HG03159 (cell line): ENCODE measurements around the gene MAF.

Experiments
- ATAC-seq: cut with Tn5 transposase; IDR thresholded peaks from one replicate; pipeline ENCODE4 v1.9.1; 2021; ENCODE audit warnings: mild to moderate bottlenecking, moderate library complexity; ENCODE audit not compliant: unreplicated experiment

The MAF gene

DNA sequence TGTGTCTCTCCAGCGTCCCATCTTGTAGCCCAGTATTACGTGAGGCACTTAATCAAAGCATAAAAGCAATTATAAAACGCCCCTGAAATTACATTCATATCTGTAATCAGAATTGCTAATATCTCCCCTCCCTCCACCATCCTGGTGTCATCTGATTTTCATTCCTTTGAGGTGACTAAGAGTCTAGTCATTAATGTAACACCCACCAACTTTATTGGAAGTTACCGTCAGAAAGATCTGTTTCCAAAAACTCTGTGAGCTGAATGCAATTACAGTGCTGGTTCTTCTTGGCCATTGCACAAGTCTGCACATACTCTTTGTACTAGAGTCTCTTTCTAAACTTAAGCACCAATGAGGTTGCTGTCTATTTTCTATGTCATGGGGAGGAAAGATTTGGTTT, 12.5 kb upstream of the MAF start:
- ATAC-seq: no peak

DNA sequence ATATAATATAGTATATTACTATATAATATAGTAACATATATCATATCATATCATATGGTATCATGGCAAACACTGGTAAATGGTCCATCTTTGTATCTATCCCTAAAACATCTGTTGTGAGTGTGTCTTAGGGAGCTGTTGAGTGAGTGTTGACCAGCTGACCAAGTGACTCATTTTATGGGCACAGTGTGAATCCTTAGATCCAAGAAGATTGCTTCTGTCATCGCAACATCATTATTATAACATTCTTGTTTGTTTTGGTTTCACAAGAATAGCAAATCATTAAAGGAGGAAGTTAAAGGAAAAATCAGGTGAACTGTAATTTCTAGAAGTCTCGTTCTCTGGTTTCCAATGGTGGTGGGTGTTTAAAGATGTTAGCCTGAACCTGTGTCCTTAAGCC, 11.7 kb upstream of the MAF start:
- no peak for ATAC-seq

DNA sequence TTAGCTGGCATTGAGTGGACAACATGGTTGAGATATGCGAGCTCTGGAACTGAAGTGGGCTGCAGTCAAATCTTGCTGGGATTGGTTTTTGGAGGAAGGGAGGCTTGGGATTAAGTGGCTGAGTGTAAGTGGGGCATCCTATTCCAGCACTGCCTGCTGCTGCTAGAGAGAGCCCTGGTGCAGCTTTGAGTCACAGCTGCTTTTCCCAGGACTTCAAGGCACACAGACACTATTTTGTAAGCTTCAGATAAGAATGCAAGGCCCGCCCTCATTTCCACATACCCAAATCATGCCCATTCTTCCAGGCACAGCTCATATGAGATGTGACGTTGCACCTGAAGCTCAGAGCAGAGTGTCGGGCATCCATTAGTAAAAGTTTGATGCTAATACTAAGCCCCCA, 10.2 kb upstream of the MAF start:
- ATAC-seq: no peak

DNA sequence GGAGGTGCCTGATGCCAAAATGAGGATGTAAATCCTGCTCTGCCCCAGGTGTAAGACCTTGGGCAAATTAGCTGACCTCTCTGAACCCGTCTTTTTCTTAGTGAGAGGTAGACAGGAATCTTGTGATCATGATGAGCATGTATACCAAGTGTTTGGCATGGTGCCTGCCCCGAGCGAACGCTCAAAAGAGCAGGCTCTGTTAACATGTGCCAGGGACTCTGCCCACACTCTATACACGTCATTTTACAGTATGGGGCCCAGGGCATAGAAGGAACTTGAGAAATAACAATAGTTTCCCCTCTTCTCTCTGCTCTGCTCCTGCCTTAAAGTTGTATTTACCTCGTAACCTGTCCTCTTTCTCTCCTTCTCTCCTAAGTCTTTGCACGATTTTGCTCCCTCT, 9.3 kb upstream of the MAF start:
- ATAC-seq: no peak

DNA sequence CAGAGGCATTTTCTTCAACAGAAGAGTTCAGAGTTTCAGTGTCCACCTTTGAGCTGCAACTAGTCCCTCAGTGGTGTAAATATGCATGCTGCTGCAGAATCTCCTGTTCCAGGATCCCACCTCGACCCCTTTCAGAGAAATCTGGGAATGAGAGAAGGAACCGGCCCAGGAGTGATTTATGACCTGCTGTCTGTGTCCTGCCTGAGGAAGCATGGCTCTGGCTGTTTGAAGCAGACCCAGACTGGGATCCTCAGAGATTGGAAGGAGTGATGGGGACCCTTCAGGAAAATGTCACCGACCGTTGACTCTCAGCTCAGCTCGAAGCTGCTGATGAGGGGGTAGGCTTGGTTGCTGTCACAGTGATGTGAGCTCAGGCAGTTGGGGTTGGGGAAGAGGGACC, 8.4 kb upstream of the MAF start:
- ATAC-seq: no peak

DNA sequence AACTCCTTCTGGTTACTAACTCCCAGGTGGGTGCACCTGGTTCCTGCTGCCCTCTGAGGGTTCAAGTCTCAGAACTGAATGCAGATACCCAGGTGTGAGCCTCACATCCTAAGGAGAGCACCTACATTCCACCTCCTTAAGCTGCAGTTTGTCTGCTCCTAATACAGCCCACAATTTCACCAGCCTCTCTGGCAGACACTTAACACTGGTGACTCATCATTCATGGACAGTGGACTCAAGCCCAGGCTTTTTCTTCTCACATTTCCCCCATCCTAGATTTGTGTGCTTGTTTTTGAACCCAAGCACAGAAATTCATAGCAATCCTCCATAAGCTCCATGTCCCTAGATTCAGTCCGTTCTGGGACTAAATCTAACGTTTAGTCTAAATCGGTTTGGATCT, 7.0 kb upstream of the MAF start:
- no peak for ATAC-seq

DNA sequence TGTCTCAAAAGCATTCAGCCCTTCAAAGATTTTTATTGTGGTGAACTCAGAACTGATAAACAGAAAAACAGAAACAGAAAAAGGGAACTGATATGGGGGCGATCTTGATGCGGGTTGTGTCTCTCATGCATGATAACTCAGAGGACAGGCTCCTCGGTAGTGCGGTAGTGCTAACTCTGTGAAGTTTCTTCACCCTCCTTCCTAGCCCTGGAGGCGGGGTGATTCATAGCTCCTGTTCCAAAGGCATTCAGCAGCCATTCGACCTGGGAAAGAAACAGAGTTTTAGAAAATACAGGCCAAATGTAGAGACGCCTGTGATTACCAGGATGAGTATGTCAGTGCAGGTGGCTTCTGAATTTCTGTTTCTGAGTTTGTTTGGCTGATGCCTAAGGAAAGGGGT, 5.5 kb upstream of the MAF start:
- peak; percentile 83 for ATAC-seq

DNA sequence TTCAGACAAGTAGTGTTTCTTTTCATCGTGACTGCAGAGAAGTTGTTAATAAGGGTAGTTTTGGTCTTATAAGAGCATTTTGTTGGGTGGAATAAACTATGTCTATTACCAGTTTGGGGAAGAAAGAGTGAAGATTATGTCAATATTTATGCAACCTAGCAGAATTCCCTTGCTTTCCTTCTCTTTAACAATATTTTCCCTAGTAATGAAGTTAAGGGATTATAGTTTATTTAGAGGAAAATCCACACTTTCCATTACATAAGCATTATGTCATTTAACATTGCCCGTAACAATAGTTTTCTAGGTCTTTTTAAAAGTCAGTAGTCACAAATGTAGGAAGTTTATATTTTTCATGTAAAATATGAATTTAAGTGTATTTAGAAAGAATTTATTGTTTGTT, 2.5 kb upstream of the MAF start:
- ATAC-seq: no peak

DNA sequence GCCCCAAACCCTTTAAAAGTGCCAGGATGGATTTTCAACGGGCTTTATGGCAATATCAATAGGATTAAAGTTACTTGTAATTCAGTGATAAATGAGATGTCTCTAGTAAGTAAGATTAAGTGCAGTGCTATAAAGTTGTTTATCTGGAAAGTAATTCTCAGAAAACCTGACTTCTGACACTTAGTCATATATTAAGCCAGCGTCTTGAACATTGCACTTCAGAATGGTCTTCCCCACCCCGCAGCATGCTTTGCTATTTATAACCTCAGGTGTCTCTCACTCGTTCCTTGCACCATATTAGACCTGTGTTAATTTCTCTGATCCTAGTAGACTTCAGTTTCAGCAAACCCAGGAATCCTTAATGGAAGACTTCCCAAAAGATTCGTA, 2.1 kb upstream of the MAF start:
- no peak for ATAC-seq

DNA sequence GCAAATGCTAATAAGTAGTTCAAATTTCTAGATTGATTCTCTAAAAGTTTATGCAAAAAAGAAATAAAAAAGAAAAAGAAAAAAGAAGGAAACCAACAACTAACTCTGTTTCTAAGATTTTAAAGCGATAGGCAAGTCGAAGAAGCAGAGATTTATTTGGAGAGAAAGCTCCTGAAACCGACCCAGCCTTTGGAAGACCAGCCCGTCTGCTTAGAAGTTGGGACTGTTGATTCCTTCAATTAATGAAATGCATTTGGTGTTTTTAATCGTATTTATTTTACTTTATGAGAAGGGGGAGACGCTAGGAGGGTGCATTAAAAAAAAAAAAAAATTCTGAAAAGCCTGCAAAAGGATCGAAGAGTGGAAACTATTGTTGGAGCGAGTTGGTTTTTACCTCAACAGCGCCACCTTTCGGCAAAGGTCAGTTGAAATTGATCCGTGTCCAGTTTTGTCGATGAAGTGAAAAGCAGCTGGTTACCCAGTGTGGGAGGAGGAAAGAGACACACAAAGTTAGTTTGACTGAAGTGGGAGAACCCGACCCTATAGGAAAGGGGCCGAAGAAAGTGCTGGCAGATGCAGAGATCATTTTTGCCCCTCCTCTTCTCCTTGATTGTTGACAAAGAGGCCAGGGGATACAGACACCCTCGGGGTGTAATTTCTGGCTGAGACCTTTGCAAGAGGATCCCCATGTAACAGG, 1.5 kb upstream of the MAF start:
- no peak for ATAC-seq

DNA sequence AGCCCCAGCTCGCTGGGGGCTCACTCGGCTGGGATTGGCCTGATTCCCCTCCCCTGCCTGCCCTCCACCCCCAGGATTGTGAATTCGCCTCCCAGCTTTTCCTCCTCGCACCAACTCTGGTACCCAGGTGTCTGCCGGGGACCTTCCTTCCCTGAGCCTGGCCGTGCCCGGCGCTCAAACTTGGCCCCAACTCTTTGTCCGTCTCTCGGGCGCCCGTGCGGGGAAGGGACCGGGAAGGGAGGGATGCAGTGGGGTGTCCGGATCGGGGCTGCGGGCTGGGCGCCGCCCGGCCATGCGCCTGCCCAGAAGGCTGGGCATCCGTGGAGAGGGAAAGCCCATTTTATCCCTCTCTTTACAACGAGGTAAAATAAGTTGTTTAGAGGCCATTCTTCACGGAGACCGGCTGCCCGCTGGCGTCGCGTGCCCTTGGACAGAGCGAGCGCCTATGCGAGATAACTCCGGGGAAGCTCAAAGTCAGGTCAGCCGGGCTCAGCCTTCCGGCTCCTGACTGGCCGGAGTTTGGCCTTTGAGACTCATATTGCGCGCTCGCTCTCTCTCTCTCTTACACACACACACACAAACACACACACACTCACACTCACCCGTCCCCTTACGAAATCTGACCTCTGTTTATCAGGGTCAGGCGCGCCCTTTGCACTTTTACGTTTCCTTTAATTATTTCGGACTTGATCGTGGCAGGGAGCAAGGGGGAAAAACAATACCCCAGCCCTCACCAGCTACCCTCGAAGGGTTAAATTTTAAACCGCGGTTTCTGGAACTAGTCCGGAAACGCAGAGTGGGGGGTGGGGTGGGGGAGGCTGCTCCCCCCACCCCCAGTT, 774 bp upstream of the MAF start:
- ATAC-seq: no peak

DNA sequence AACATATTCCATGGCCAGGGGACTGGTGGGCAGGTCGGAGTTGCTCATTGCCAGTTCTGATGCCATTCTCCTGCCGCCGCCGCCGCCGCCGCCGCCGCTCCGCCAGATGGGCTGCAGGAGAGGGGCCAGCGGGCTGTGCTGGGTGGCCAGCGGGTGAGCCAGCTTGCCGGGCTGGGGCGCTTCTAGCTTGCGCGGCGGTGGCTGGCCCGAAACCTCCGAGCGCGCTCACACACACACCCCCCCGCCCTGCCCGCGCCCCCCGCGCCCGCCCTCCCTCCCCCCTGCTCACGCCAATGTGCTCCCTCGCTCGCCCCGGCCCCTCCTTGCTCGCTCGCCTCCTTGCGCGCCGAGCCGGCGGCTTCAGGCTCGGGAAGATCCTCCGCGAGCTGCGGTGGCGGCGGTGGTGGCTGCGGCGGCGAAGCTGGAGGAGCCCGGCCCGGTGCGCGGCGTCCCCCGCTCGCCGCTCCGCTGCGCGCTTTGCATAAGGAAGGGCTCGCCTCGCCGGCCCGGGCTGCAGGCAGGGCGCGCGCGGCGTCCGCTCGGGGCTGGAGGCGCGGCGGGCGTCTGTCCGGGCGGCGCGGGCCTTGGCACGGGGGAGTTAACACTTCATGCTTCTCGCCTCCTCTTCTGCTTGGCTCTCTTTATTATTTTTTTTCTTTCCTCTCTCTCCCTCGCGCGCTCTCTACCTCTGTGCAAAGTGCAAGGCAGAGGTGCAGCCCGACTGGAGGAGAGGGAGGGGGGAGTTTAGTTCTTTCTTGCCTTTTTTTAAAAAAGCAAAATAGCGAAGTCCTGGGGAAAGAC, 500 bp downstream of the MAF start:
- no peak for ATAC-seq

DNA sequence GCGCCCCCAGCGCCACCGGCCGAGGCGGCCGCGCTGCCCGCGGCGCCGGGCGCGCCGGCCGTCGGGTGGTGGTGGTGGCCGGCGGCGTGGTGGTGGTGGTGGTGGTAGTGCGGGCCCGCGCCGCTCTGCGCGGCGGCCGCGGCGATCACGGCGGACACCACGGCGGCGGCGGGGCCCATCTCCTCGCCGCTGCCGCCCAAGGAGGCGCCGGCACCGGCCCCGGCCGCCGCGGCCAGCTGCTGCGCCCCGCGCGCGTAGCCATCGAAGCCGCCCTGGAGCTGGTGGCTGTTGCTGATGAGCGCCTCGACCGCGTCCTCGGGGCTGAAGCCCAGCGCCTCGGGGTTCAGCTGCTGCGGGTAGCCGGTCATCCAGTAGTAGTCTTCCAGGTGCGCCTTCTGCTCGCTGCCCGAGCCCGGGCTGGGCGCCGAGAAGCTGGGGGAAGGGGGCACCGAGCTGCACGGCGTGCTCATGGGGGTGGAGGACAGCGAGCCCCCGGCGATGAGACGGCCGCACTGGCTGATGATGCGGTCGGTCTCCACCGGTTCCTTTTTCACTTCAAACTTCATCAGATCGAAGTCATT, 1.2 kb downstream of the MAF start:
- ATAC-seq: no peak

DNA sequence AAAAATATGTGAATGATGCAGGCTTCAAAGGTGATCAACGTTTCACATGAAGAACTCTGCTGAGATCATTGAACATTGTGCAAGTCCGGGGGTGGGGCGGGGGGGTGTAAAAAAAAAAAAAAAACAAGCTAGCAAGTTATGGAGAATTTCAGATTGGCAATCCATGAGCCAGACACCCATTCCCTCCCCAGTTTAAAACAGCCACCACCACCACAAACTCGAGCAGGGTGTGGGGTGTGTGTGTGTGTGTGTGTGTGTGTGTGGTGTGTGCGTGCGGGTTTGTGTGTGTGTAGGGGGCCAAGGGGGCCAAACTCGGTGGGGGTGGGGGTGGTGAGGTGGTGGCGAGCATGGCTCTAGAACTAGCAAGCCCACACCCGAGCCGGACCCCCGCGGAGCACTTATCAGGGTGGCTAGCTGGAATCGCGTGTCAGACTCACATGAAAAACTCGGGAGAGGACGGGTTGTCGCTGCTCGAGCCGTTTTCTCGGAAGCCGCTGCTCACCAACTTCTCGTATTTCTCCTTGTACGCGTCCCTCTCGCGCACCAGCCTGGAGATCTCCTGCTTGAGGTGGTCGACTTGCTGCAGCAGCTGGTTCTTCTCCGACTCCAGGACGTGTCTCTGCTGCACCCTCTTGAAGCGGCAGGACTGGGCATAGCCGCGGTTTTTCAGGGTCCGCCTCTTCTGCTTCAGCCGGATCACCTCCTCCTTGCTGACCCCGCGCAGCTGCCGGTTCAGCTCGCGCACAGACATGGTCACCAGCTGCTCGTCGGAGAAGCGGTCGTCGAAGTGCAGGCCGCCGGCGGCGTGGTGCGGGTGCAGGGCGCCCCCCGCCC, 2.0 kb downstream of the MAF start:
- no peak for ATAC-seq

DNA sequence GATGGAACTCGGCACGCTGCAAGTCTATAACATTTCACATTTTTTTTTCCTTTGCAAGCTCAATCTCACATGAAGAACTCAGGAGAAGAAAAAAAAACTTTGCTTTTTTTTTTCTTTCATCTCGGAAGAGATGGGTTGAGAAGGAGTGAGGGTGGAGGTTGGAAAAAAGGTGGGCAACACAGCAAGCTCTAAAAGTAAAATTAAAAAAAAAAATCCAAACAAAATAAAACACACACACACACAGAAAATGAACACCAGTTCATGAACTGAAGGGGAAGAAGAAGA, 2.5 kb downstream of the MAF start:
- no peak for ATAC-seq

DNA sequence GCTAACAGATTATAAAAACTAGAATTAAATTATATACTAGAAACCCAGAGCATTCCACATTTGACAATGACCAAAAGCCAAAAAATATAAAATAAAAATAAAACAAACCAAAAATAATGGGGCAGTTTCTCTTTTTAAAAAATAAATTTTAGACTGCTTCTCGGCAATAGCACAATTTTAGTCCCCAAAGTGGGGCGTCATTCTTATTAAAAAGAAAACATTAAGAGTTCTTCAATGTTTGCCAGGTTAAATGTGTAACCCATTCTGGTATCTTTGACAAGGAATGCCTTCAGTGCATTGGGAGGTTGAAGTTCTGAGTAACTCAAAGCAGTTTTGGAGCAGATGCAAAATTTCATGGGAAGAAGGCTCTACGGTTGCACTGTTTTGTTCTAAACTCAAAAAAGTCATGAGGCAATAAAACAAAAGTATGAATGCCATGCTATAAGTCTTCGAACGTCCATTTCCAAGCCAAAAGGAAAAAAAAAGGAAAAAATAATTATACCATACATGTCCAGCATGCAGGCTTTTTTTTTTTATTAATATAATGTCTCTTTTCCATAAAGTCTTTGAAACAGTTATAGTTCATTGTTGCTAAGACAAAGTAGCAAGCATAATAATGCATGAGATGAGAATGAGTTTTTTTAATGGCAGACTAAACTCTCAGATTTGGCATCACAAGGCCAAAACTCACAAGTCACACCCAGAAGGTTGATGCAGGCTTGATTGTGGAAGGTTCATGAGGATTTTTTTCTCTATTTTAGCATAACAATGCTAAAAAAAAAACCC, 3.1 kb downstream of the MAF start:
- no peak for ATAC-seq

DNA sequence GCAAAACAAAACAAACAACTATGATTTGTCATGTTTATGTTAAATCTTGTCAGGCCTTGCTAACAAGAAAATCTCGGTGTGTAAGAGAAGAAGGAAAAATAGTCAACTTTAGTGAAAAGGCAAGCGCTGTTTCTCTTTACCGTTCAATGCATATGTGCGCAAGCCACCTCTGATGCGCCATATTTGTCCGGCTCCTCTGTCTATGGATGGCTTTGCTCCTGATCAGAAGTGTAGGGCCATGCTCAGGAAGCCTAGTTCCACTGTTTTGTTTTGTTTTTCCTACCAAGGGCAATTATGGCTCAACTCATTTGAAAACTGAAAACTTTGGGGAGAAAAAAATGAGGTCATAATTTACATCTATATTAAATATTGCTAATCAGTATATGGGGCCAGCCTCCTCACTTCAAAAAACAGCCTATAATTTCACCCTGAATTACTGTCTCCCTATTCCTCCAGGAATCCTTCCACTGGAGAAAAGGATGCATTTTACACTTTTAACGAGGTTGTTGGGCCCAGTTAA, 4.5 kb downstream of the MAF start:
- no peak for ATAC-seq

DNA sequence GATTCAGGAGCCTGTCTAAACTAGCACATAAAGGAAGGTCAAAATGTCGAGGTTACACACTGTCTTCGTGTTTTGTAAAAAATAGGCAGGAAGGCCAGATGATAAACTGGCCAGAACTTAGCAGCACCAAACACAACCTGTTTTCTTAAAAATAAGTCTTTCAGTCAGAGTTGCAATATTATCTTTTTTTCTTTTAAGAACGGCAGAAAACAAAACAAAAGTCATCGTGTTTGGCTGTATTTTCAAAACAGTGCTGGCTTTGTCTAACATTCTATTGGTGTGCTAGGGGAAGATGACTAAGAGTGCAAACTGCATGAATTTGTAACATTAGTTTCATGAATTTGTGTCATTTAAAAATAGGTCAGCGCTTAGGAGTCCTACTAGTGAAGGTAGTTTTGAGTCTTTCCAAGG, 5.3 kb downstream of the MAF start:
- ATAC-seq: no peak

DNA sequence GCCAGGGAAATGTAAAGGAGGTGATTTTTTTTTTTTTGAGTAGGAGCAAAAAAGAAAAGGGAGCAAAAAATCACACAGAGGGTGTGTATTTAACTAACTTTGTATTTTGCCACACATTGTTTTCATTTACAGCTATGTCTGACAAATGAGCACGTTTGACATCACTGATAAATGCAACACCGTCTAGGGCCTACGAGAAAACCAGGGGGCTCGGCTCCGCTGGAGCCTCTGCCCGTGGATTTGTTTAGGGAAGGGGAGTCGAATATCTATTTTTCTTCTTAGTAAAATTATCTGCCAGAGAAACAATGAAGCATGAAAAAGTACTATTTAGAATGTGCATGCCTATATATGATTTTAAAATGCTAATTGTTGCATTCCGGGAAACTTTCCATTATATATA, 6.8 kb downstream of the MAF start:
- no peak for ATAC-seq

DNA sequence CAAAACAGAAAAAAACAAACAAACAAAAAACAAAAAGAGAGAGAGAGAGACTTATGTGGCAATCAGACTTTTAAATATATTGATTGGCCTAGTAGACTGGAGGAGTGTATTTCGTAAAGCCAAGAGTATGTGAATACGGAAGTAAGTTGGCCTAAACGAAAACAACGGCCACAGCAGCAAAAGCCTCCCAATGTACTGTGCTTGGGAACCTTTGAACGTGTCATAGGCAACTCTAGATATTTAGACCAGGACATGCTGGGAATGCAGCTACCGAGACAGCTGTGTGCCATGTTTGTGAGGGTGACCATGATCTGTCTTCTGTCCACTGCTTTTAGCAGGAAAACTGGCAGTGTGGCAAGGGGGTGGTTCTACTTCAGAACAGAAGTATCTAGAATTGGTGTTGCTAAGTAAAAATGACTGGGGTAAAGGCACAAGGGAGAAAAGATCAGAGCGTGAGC, 7.4 kb downstream of the MAF start:
- no peak for ATAC-seq
